ENCODE measurements around the gene MAPKBP1. TPM values are rescaled to one million over a fixed set of nuclear protein-coding genes. Genes with fewer than 3 reads are reported as not detected.

Gene MAPKBP1
- total and polyA plus RNA-seq, 2 of the 4 experiments (the other 2 are of a cell fraction): 12.5 to 15.3 TPM

DNA sequence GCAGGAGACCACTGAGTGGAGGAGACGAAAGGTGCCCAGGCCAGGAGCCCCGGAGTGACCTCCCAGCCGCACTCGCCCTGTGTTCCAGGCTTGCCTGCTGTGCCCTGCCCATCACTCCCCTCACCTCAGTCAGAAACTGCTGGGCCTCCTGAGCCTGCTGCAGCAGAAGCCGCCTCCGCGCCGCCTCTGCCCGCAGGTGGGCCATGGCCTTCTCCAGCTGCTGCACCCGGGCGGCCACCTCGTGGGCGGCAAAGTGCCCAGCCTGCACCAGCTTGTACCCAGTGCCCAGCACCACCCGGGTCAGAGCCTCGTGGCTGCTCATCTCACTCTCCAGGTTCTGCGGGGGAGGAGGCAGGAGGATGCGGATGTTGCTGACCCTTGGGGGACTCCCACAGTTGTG is 82.0 kb downstream of the MAPKBP1 start:
- no peak overlapping the region for H3K18ac ChIP-seq (ENCODE audit: low read depth, low read length)
- no peak overlapping the region for H3K4me3 ChIP-seq (ENCODE audit: insufficient read depth, low read depth, low read length)
- H2AFZ ChIP-seq (replicated peaks; ENCODE audit: low read length, poor library complexity): no peak overlapping the region
- no peak overlapping the region for H2BK120ac ChIP-seq (ENCODE audit: low read depth, low read length)
- DNase-seq: no peak
- no peaks in the 10 kb centered on the region for H3K4me1 ChIP-seq (ENCODE audit: control insufficient read depth, insufficient read depth, low read length)
- H3K79me1 ChIP-seq (ENCODE audit: low read depth in 1 of 2, low read length in 2 of 2): no peaks in the 10 kb centered on the region
- ChIA-PET POLR2A (ENCODE audit: unreplicated experiment) (no interaction called here), CTCF (no interaction called here)
- H3K27me3 ChIP-seq (ENCODE audit: control insufficient read depth, insufficient read depth, low read length): peaks cover 32% of the 10 kb centered on the region
- no peak overlapping the region for H3K56ac ChIP-seq (ENCODE audit: extremely low read depth, insufficient read depth, low read length)
- H2AK5ac ChIP-seq (ENCODE audit: low read depth, low read length): no peak overlapping the region
- no peak overlapping the region for H4K5ac ChIP-seq (ENCODE audit: low read depth, low read length)
- no peak overlapping the region for H2BK5ac ChIP-seq (ENCODE audit: low read depth, low read length, poor library complexity, severe bottlenecking)
- H4K8ac ChIP-seq (ENCODE audit: low read depth in 2 of 2, low read length in 2 of 2): no peak overlapping the region
- H2AK9ac ChIP-seq (replicated peaks; ENCODE audit: low read depth, low read length, poor library complexity): no peak overlapping the region
- H3K4ac ChIP-seq (ENCODE audit: low read depth, low read length): no peak overlapping the region
- H4K20me1 ChIP-seq (ENCODE audit: insufficient read depth, low read length): no peaks in the 10 kb centered on the region
- no peaks in the 10 kb centered on the region for H3K36me3 ChIP-seq (ENCODE audit: control insufficient read depth, insufficient read depth, low read length)
- no peak overlapping the region for H4K91ac ChIP-seq (ENCODE audit: insufficient read depth, low read depth, low read length)
- in situ Hi-C loops (cut with MboI; ENCODE audit: low sequenced_read_pairs) (no loop called here), dilution Hi-C loops (cut with HindIII; ENCODE audit: low sequenced_read_pairs, unreplicated experiment) (no loop called here), intact Hi-C loops (cut with micrococcal nuclease) (no loop called here)
- no TSS peak for BruUV-seq (replicated peaks)
- no peak overlapping the region for H3K23ac ChIP-seq (ENCODE audit: low read depth, low read length)
- H3K9ac ChIP-seq (ENCODE audit: low read depth, low read length): no peak overlapping the region
- TF ChIP-seq FOS (IDR thresholded peaks at IDR 0.05; ENCODE audit: low read depth, low read length) (no peak), RFX5 (IDR thresholded peaks at IDR 0.05; ENCODE audit: low read depth, low read length) (no peak), MAFK (IDR thresholded peaks at IDR 0.05; ENCODE audit: low read depth, low read length) (no peak), SMC3 (IDR thresholded peaks at IDR 0.05; ENCODE audit: low read depth, low read length) (no peak), BHLHE40 (IDR thresholded peaks at IDR 0.05; ENCODE audit: low read depth, low read length) (no peak), MAZ (IDR thresholded peaks at IDR 0.05; ENCODE audit: borderline replicate concordance, low read depth, low read length) (no peak), MXI1 (IDR thresholded peaks at IDR 0.05; ENCODE audit: borderline replicate concordance, low read depth, low read length) (no peak), RCOR1 (IDR thresholded peaks at IDR 0.05; ENCODE audit: insufficient replicate concordance, low read length) (no peak)
- TF ChIP-seq, protein P1, sequence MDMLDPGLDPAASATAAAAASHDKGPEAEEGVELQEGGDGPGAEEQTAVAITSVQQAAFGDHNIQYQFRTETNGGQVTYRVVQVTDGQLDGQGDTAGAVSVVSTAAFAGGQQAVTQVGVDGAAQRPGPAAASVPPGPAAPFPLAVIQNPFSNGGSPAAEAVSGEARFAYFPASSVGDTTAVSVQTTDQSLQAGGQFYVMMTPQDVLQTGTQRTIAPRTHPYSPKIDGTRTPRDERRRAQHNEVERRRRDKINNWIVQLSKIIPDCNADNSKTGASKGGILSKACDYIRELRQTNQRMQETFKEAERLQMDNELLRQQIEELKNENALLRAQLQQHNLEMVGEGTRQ (IDR thresholded peaks at IDR 0.05; ENCODE audit: low read depth, low read length): no peak
- TF ChIP-seq, protein P2, sequence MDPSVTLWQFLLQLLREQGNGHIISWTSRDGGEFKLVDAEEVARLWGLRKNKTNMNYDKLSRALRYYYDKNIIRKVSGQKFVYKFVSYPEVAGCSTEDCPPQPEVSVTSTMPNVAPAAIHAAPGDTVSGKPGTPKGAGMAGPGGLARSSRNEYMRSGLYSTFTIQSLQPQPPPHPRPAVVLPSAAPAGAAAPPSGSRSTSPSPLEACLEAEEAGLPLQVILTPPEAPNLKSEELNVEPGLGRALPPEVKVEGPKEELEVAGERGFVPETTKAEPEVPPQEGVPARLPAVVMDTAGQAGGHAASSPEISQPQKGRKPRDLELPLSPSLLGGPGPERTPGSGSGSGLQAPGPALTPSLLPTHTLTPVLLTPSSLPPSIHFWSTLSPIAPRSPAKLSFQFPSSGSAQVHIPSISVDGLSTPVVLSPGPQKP (IDR thresholded peaks at IDR 0.05; ENCODE audit: borderline replicate concordance, low read depth, low read length): no peak
- no peak overlapping the region for H2BK20ac ChIP-seq (ENCODE audit: low read depth, low read length)
- H2BK15ac ChIP-seq (ENCODE audit: low read depth, low read length): no peak overlapping the region
- no peak overlapping the region for H3K4me2 ChIP-seq (ENCODE audit: low read depth, low read length)
- ATAC-seq (ENCODE audit: low read depth): no peak
- no peak overlapping the region for H3K14ac ChIP-seq (replicated peaks; ENCODE audit: low read depth, low read length)
- H3K27ac ChIP-seq (ENCODE audit: insufficient read depth, low read length): no peak overlapping the region
- WGBS, 2 experiments (ENCODE audit: extremely low coverage in 2 of 2, insufficient read length in 1 of 2): 87% methylated on average over 8 of the region's 17 CpGs; no CpG with 5 or more reads in 1 of the 2 experiments
- H3K9me1 ChIP-seq (ENCODE audit: insufficient read depth, low read length): no peaks in the 10 kb centered on the region
- H3K9me3 ChIP-seq (ENCODE audit: control insufficient read depth, insufficient read depth, low read length): no peaks in the 10 kb centered on the region
